Activated T-cell treated with anti-CD3 and anti-CD28 coated beads, Interleukin-2, amount 50 U/mL, for 4 hours (primary cell): ENCODE data around the gene SPSB3. TPM values are rescaled to one million over a fixed set of nuclear protein-coding genes. Genes with fewer than 3 reads are reported as not detected.

Source experiments
- ATAC-seq, 2 donors: fragments of 200-7000 bp; cut with Tn5 transposase; one replicate each; pipeline ENCODE4 v1.10.0; 2021
- DNase-seq: peaks from one replicate; pipeline ENCODE4 v3.0.0-alpha.2; 2020
- H3K27me3 Mint-ChIP-seq: one replicate; pipeline ENCODE4 v1.8.0; 2021; ENCODE audit warnings: low read depth, mixed read lengths
- H3K36me3 Mint-ChIP-seq: one replicate; pipeline ENCODE4 v1.8.0; 2022; ENCODE audit warnings: mixed read lengths; ENCODE audit not compliant: insufficient read depth
- H3K4me1 Mint-ChIP-seq: one replicate; pipeline ENCODE4 v1.8.0; 2021; ENCODE audit warnings: low read depth, mixed read lengths
- H3K4me3 Mint-ChIP-seq: one replicate; pipeline ENCODE4 v1.8.0; 2021; ENCODE audit warnings: mild to moderate bottlenecking, moderate library complexity, mixed read lengths
- H3K9me3 Mint-ChIP-seq: one replicate; pipeline ENCODE4 v1.8.0; 2021; ENCODE audit warnings: mixed read lengths
- total RNA-seq, 3 donors: library from RNA; stranded (reverse); gene quantifications; one replicate each; pipeline ENCODE4 v1.2.1, GENCODE V29; 2021

Gene SPSB3
- total RNA-seq, 3 donors from 2014 or later = 15.5 to 20.8 (median 16.8) TPM

DNA sequence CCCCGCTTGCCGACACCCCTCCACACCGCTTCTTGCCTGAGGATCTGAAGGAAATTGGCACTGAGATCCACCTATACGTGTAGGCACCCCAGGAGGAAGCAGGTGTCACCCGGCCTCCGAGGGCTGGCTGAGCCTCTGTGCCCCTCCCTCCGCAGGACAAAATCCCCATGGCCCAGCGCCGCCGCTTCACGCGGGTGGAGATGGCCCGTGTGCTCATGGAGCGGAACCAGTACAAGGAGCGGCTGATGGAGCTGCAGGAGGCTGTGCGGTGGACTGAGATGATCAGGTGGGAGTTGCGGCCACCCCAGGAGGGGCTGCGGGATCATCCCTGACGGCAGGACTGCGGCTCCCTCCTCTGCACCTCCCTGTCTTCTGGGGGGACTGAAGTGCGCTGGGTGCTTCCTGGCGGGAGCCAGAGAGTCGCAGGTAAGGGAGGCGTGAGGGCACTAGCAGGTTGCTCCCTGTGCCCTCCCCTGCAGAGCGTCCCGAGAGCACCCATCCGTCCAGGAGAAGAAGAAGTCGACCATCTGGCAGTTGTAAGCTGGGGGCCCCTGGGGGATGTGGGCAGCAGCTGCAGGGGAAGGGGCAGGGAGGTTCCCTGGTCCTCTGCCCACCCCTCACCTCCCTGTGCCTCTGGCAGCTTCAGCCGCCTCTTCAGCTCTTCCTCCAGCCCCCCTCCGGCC, 20.0 kb downstream of the SPSB3 start:
- H3K27me3 Mint-ChIP-seq = no peaks in the 10 kb centered on the region
- no peaks in the 10 kb centered on the region for H3K9me3 Mint-ChIP-seq
- peaks cover 10% of the 10 kb centered on the region for H3K36me3 Mint-ChIP-seq
- no peak for ATAC-seq
- peaks cover 3% of the 10 kb centered on the region for H3K4me1 Mint-ChIP-seq
- H3K4me3 Mint-ChIP-seq = no peak overlapping the region
- DNase-seq = no peak

DNA sequence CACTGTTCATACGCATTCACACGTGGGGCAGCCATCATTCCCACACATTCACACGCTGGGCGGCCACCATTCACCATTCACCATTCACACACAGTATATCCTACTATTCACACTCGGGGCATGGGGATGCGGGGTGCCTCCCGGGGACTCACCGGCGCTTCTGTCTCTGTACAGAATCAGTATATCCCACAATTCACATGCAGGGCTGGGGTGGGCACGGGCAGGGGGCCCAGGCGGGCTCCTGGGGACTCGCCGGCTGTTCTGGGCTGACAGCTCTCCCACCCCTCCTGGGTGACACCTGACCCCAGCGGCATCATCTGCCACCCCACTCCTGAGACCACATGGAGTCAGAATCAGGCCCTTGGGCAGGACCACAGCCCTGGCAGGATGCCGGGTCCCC, 20.6 kb downstream of the SPSB3 start:
- Mint-ChIP-seq H3K4me1 (peaks cover 9% of the 10 kb centered on the region), H3K9me3 (no peaks in the 10 kb centered on the region), H3K36me3 (peaks cover 8% of the 10 kb centered on the region), H3K27me3 (no peaks in the 10 kb centered on the region), H3K4me3 (no peak overlapping the region)
- no peak for DNase-seq
- ATAC-seq = no peak

DNA sequence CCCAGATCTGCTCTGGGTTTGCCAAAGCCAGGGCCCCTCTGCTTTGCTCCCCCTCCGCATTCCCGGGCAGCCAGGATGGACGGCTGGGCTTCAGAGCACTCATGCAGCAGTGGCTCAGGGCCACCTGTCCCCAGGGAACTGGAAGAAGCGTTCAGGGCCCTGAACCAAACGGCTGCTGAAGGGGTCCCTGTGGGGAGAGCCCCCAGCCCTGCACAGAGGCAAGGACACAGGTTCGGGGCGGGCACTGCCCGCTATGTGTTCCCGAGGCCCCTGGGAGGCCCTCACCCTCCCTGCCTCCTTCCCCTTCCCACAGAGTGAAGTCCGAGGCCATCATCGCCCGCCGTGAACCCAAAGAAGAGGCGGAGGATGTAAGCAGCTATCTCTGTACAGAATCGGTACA, 21.5 kb downstream of the SPSB3 start:
- no peak for ATAC-seq
- Mint-ChIP-seq H3K36me3 (peaks cover 8% of the 10 kb centered on the region), H3K4me3 (no peak overlapping the region), H3K27me3 (no peaks in the 10 kb centered on the region), H3K4me1 (peaks cover 11% of the 10 kb centered on the region), H3K9me3 (no peaks in the 10 kb centered on the region)
- no peak for DNase-seq

DNA sequence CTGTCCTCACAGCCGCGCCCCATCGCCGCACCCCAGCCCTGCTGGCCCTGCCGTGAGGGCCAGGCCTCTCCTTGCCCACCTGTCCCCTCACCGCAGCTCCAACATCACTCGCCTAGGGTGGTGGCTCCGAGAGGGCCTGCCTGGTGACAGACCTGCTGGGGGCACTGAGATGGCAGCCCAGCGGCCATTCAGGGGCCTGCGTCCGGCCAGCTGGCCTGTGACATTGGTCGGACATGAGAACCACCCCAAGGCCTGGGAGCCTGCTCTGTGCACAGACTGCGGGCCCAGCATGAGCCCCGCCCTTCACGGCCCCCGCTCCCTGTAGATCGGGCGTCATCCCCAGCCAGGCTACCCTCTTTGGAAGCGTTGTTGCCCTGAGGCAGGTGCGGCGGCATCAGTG, 22.9 kb downstream of the SPSB3 start:
- Mint-ChIP-seq H3K27me3 (no peaks in the 10 kb centered on the region), H3K9me3 (no peaks in the 10 kb centered on the region), H3K36me3 (peaks cover 15% of the 10 kb centered on the region), H3K4me3 (no peak overlapping the region), H3K4me1 (peaks cover 11% of the 10 kb centered on the region)
- ATAC-seq (no peak), DNase-seq (no peak)

DNA sequence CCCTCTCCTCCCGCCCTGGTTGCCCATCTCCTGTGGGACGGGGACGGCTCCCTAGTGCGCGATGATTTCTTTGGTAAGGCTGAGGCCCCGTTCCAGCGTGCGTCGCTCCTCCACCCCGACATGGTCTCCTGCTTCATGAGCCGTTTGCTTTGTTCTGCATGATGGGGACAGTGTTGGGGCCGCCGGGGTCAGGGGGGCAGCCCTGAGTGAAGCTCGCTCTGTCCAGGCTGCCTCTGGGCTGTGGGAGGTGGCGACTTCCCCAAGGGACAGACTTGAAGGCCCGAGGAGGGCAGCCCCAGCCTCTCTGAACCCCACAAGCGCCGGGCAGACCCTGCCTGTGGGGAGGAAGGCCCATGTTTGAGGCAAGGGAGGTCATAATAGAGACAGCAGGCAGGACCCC, 23.4 kb downstream of the SPSB3 start:
- H3K27me3 Mint-ChIP-seq = no peaks in the 10 kb centered on the region
- peaks cover 11% of the 10 kb centered on the region for H3K4me1 Mint-ChIP-seq
- peaks cover 15% of the 10 kb centered on the region for H3K36me3 Mint-ChIP-seq
- ATAC-seq = no peak
- DNase-seq = no peak
- no peaks in the 10 kb centered on the region for H3K9me3 Mint-ChIP-seq
- H3K4me3 Mint-ChIP-seq = no peak overlapping the region

DNA sequence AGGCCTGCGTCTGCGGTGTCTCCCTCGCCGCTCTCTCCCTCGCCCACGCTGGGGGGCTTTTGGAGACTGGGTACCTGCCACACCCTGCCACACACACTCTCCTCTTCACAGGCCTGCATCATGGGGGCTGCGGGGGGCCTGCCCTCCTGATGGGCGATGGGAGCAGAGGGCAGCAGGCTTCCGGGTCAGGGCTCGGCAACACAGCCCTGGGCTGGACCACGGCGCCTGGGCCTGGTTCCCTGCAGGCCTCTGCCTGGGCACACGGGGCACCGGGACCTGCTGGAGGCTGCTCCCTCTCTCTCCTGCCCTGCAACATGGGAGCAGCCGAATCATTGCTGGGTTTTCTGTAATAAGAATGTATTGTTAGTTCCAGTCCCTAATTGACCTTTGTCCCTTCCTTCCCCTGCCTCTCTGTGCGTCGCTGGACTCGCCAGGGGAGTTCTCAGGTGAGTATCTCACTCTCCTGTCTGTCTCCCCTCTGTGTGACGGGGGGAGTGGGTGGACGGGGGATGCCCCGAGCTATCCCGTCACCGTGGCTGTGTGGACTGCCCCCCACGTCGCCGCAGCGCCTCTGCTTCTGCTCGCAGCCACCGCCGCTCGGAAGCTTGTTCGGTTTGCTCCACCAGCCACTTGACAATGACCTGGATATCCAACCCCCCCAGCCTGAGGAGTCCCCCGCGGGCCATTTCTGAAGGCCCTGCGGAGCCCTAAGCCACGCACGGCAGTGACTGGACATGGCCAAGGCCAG, 24.5 kb downstream of the SPSB3 start:
- Mint-ChIP-seq H3K9me3 (no peaks in the 10 kb centered on the region), H3K36me3 (peaks cover 15% of the 10 kb centered on the region), H3K27me3 (no peaks in the 10 kb centered on the region), H3K4me1 (peaks cover 11% of the 10 kb centered on the region), H3K4me3 (no peak overlapping the region)
- DNase-seq (no peak), ATAC-seq (no peak)

DNA sequence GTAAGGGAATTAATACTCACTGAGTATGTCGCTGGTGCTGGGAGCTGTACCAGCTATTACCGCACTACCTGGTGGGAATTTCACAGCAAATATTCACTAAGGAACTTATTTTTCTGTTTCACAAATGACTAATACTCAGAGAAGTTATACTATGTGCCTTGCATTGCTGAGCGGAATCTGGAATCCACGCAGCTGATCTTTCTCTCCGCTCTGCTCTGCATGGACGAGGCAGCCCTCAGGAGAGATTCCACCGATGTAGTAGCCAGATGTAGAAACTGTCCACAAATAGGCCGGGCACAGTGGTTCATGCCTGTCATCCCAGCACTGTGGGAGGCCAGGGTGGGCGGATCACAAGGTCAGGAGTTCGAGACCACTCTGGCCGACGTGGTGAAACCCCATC, 28.2 kb downstream of the SPSB3 start:
- Mint-ChIP-seq H3K9me3 (no peaks in the 10 kb centered on the region), H3K27me3 (no peaks in the 10 kb centered on the region), H3K4me3 (no peak overlapping the region), H3K36me3 (peaks cover 7% of the 10 kb centered on the region), H3K4me1 (peaks cover 11% of the 10 kb centered on the region)
- ATAC-seq = no peak
- no peak for DNase-seq

DNA sequence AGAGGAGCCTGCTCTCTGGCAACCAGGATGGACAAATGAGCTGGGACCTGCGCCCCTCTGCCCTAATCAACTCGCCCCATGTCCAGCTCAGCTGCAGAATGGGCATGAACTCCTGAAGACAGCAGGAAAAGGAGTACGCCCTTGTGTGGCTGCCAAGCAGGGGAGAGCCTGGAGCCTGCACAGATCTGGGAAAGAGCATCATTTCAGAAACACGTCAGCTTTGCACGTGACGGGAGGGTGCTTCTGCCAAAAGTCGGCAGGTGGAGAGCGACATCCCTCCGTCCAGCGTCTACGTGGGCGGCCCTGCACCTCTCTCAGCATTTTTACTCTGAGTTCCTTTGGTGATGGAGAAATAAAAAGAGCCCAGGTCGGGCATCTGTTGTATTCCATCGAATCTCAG, 29.5 kb downstream of the SPSB3 start:
- ATAC-seq (no peak), DNase-seq (no peak)
- H3K4me1 Mint-ChIP-seq = peaks cover 11% of the 10 kb centered on the region
- no peak overlapping the region for H3K4me3 Mint-ChIP-seq
- H3K36me3 Mint-ChIP-seq = peaks cover 11% of the 10 kb centered on the region
- no peaks in the 10 kb centered on the region for H3K9me3 Mint-ChIP-seq
- no peaks in the 10 kb centered on the region for H3K27me3 Mint-ChIP-seq

DNA sequence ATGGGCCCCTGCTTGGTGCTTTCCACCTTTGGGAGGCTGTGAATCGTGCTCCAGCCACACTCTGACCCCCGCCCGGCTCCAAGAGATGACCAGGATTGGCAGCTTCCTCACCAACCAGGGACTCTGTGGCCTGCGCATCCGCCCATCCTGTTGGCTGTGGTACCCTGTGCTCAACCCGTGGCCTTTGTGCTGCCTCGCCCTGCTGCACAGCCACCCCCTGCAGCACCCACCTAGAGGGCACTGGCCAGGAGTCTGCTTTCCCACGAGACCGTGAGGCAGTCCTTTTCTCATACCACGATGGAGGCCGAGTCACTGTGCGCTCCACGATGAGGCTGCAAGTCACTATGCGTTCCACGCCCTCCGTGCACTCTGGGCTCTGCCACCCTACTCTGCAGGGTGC, 30.4 kb downstream of the SPSB3 start:
- DNase-seq = no peak
- no peak overlapping the region for H3K4me3 Mint-ChIP-seq
- H3K36me3 Mint-ChIP-seq = peaks cover 11% of the 10 kb centered on the region
- H3K27me3 Mint-ChIP-seq = no peaks in the 10 kb centered on the region
- H3K4me1 Mint-ChIP-seq = peaks cover 4% of the 10 kb centered on the region
- H3K9me3 Mint-ChIP-seq = no peaks in the 10 kb centered on the region
- no peak for ATAC-seq

DNA sequence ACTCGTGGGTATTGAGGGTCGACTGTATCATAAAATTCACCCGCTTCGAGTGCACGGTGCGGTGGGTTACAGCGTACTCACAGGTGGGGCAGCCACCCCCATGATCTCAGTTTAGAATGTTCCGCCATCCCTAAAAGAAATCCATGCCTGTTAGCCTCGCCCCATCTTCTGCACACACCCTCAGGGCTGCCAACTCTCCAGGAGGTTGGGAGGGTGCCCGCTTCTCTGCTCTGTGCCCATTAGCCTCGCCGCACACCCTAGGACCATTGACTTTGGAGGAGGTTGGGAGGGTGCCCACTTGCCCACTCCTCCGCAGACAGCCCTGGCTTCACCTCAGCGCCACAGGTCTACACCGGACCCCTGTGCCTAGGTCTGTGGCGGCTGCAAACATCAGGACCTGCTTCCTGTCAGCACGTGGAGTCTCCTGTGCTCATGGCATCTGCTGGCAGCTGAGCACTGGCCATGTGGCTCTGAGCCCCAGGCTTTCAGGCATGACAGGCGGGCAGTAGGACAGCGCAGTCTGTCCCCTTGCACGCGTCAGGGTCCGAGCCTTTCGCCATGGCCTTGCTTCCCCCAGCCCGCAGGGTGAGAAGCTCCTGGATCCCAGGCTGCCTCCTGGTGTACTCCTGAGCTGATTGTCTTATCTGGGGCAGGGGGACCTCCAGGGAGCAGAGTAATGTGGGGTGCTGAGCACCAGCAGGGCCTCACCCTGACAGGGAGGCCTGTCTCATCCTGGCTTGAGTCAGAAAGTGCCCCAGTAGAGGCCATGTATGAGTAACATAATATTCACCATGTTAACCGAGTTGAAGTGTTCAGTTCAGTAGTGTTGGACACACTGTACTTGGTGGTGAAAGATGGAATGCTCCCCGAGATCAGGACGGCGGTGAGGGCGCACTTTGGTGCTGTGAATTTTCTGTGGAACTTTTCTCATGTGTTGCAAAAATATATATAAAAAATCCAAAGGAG, 32.9 kb downstream of the SPSB3 start:
- ATAC-seq (no peak), DNase-seq (no peak)
- no peak overlapping the region for H3K4me3 Mint-ChIP-seq
- no peaks in the 10 kb centered on the region for H3K27me3 Mint-ChIP-seq
- H3K36me3 Mint-ChIP-seq = peaks cover 9% of the 10 kb centered on the region
- H3K9me3 Mint-ChIP-seq = no peaks in the 10 kb centered on the region
- H3K4me1 Mint-ChIP-seq = no peaks in the 10 kb centered on the region

DNA sequence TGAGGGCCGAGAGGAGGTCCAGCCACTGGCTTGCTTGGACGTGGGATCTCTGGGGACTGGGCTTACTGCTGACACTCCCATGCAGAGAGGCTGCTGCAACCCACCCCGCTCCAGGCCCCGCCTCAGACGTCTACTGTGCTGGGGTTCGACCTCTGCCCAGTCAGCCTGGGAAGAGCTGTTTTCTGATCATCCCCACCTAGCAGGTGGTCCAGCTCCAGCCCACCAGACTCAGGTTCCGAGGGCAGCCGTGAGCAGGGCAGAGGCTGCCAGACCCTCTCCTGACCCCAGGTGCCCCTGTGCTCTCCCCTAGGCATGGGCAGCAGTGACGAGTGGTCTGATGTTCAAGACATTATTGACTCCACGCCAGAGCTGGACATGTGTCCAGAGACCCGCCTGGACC, 34.4 kb downstream of the SPSB3 start:
- Mint-ChIP-seq H3K4me1 (no peaks in the 10 kb centered on the region), H3K27me3 (no peaks in the 10 kb centered on the region), H3K36me3 (peaks cover 9% of the 10 kb centered on the region), H3K9me3 (no peaks in the 10 kb centered on the region), H3K4me3 (no peak overlapping the region)
- ATAC-seq (no peak), DNase-seq (no peak)

DNA sequence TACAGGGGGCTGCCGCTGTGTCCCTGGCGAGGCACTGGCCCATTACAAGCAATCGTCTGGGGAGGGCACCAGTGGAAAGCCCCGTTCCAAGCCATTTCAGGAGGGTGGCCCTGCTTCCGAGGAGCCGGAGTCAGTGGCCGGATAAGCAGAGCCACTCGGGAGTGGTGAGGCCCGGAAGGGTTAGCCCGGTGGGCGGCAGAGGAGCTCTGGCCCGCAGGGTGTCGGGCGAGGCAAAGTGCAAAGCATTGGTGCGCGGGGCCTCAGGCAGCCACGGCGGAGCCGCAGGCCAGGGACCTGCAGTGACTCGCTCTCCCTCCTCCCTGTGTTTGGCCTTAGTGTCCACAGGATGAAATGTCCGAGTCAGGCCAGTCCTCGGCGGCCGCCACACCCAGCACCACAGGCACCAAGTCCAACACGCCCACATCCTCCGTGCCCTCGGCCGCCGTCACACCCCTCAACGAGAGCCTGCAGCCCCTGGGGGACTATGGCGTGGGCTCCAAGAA, 35.6 kb downstream of the SPSB3 start:
- H3K4me3 Mint-ChIP-seq = no peak overlapping the region
- H3K4me1 Mint-ChIP-seq = no peaks in the 10 kb centered on the region
- H3K9me3 Mint-ChIP-seq = no peaks in the 10 kb centered on the region
- H3K36me3 Mint-ChIP-seq = peaks cover 9% of the 10 kb centered on the region
- no peaks in the 10 kb centered on the region for H3K27me3 Mint-ChIP-seq
- ATAC-seq = no peak
- no peak for DNase-seq

DNA sequence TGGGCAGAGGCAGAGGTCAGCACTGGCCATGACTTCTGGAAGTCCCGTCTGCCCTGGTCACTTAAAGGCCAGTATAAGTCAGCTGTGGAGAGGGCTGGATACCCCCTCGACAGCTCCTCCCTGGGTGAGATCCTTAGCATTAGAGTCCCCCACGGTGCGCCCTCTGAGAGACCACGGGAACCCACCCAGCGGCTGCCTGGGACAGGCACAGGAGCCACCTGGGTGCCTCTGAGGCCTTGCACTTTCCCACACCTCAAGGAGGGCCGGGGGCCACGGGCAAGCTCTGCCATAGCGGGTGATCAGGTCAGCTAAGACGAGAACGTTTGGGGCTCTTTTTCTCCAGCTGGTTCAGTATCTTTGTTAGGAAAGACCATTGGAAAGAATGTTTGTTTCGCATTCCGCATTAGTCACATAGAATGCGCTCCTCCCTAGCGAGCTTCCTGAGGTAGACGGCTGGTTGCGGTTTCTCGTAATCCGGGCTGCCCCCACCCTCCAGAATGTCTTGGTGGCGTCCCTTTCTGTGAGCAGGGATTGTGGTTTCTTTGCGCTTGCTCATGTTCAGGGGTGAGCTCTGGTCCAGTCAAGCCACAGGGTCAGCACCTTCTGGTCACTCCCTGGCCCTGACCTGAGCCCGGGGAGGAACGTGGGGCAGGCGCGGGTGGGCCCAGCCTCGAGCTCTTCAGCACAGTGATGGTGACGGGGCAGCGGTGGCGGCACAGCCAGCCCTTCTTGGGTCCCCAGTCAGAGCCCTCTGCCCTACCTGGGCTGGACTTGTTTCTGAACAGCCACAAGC, 36.3 kb downstream of the SPSB3 start:
- H3K36me3 Mint-ChIP-seq = peaks cover 9% of the 10 kb centered on the region
- ATAC-seq (no peak), DNase-seq (no peak)
- no peaks in the 10 kb centered on the region for H3K4me1 Mint-ChIP-seq
- H3K9me3 Mint-ChIP-seq = no peaks in the 10 kb centered on the region
- H3K4me3 Mint-ChIP-seq = no peak overlapping the region
- H3K27me3 Mint-ChIP-seq = no peaks in the 10 kb centered on the region
